Small intestine (tissue), 7 donors: ENCODE results near the gene BNIP3. TPM values are rescaled to one million over a fixed set of nuclear protein-coding genes. Genes with fewer than 3 reads are reported as not detected.

ENCODE experiments used
- DNase-seq, 2 donors: peaks; one replicate each; pipeline versions ENCODE4 v3.0.0 to v3.0.0-alpha.2; 2013
- FAIRE-seq: peaks from 2 replicates; lab custom pipeline; 2012; peaks lifted over from hg19 to GRCh38; lab: Jason Lieb, UNC
- H3K27ac ChIP-seq, 3 donors: one replicate each; pipeline ENCODE4 v1.5.1; 2013; ENCODE audit warnings: low read length in 2 of 3, mild to moderate bottlenecking in 2 of 3, control low read depth in 1 of 3, inconsistent platforms in 1 of 3, low read depth in 1 of 3, moderate library complexity in 1 of 3
- H3K27me3 ChIP-seq, 3 donors: one replicate each; pipeline ENCODE4 v1.6.1; 2013; ENCODE audit warnings: low read length in 3 of 3, inconsistent platforms in 1 of 3; ENCODE audit not compliant: control insufficient read depth in 3 of 3, insufficient read depth in 3 of 3
- H3K36me3 ChIP-seq, 3 donors: one replicate each; pipeline ENCODE4 v1.6.1; 2013; ENCODE audit warnings: low read length in 3 of 3, inconsistent platforms in 1 of 3, low read depth in 1 of 3, mild to moderate bottlenecking in 1 of 3, moderate library complexity in 1 of 3; ENCODE audit not compliant: control insufficient read depth in 3 of 3, insufficient read depth in 2 of 3
- H3K4me1 ChIP-seq, 3 donors: one replicate each; pipeline ENCODE4 v1.6.1; 2013; ENCODE audit warnings: low read length in 2 of 3, inconsistent platforms in 1 of 3, low read depth in 1 of 3, mild to moderate bottlenecking in 1 of 3, moderate library complexity in 1 of 3; ENCODE audit not compliant: control insufficient read depth in 3 of 3, insufficient read depth in 2 of 3
- H3K4me3 ChIP-seq, 3 donors: one replicate each; pipeline ENCODE4 v1.5.1; 2013; ENCODE audit warnings: low read length in 3 of 3, control low read depth in 1 of 3, inconsistent platforms in 1 of 3, low read depth in 1 of 3, mild to moderate bottlenecking in 1 of 3, moderate library complexity in 1 of 3
- H3K9me3 ChIP-seq, 2 donors: one replicate each; pipeline ENCODE4 v1.6.1; 2013; ENCODE audit warnings: low read depth in 1 of 2, low read length in 1 of 2; ENCODE audit not compliant: control insufficient read depth in 2 of 2, insufficient read depth in 1 of 2
- WGBS, 3 donors: extraction: QIAGEN DNeasy Blood & Tissue Kit; methylation state at CpG; one replicate each; pipeline ENCODE4 v1.1.7; 2013; 5-methylcytosine and 5-hydroxymethylcytosine counted together
- polyA plus RNA-seq, 4 donors: library from polyadenylated mRNA; stranded (reverse) in 3 of 4; unstranded in 1 of 4; fragments of 200-250 nt in 3 of 4; fragments of 120-200 nt in 1 of 4; gene quantifications; one replicate each; pipeline versions ENCODE4 v1.2.1 to v1.2.3, GENCODE V29; 2013
- donor health status: healthy with polysubstance abuse.
- donor health status: control.
- donor health status: control.
- donor health status: Bipolar disorder and iron deficiency.
- donor health status: healthy.

BNIP3 gene
- polyA plus RNA-seq, 4 donors: 12.2 to 70.0 (median 17.8) TPM

DNA sequence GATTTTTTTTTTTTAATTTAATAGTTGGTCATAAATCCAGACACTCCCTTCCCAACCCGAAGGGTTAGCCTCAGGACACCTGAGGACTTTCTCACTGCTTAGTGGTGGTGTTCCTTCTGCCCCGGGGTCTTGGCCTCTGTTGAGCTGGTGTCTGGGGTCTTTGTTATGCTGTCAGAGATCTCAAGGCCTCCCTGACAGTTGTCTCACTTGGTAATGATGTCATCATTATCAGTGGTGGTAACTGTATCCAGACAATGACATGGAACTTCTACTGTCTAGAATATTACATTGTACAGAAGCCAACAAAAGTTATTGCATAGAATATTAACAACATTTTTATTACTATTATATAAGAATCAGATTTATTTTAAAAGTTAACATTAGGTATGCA is 48.0 kb downstream of the BNIP3 start:
- H3K27me3 ChIP-seq: no peaks in the 10 kb centered on the region
- DNase-seq: no peak
- H3K9me3 ChIP-seq: no peaks in the 10 kb centered on the region
- peaks cover 0 to 4% (median 0%) of the 10 kb centered on the region in 3 donors for H3K4me1 ChIP-seq
- H3K4me3 ChIP-seq: no peak overlapping the region
- peaks cover 0 to 43% (median 2%) of the 10 kb centered on the region in 3 donors for H3K36me3 ChIP-seq
- FAIRE-seq: no peak
- no peak overlapping the region for H3K27ac ChIP-seq
- 46 to 85% (median 49%) methylated on average over 2 of the region's 2 CpGs for WGBS, 3 donors

DNA sequence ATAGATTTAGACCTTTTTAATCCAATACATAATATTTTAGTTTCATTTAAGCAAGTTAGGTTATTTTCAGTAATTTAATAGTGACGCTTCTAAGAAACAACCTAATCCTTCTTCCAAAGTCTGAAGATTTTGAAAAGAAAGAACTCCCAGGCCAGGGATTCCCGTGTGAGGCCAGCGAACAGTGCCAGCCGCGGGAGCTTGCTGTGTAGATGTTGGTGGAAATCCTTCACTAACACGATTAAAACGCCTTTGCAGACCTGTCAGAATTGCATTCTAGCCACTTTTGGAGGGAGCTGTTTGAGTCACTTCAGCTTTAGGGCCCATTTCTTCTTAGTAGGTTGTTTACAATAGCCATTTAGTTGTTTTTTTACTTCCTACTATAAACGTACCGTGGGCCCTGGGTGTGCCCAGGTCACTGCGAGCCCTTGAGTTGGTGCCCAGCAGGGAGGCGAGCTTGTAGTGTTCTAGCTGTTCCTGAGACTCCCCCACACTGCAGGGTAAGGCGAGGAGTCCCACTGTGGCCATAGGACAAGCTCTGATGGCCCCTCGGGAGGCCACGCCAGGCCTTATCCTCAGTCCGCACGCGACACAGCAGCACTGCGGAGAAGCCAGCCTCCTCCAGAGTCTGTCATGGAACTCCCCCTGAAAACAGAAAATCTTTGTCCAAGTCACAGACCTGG is 48.6 kb downstream of the BNIP3 start:
- FAIRE-seq: no peak
- H3K4me1 ChIP-seq: peaks cover 0 to 7% (median 0%) of the 10 kb centered on the region in 3 donors
- H3K36me3 ChIP-seq: peaks cover 0 to 39% (median 2%) of the 10 kb centered on the region in 3 donors
- H3K27me3 ChIP-seq: no peaks in the 10 kb centered on the region
- no peak overlapping the region for H3K27ac ChIP-seq
- no peaks in the 10 kb centered on the region for H3K9me3 ChIP-seq
- 67 to 85% (median 70%) methylated on average over 18 of the region's 18 CpGs for WGBS, 3 donors
- no peak overlapping the region for H3K4me3 ChIP-seq
- DNase-seq: no peak

DNA sequence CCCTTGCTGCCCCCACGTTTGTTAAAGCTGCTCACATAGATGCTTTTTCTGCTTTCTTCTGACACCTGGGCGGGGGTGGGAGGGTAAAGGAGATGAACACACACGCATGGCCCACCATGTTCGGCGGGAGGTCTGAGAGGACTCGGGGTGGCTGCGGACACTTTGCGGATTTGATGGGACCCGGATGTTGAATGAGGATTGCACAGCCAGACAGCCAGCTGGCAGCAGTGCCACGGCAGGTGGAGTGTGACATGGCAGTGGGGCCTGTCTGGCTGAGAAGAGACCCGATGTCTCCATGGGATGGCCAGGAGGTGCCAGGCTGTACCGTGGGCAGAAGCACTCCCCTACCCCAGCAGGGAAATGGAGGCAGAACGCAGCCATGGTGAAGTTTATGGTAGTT is 49.7 kb downstream of the BNIP3 start:
- WGBS, 3 donors: 90 to 95% (median 91%) methylated on average over 13 of the region's 13 CpGs
- no peaks in the 10 kb centered on the region for H3K9me3 ChIP-seq
- H3K27ac ChIP-seq: no peak overlapping the region
- peaks cover 0 to 34% (median 0%) of the 10 kb centered on the region in 3 donors for H3K36me3 ChIP-seq
- peaks cover 0 to 10% (median 0%) of the 10 kb centered on the region in 3 donors for H3K4me1 ChIP-seq
- FAIRE-seq: no peak
- DNase-seq: no peak
- H3K4me3 ChIP-seq: no peak overlapping the region
- no peaks in the 10 kb centered on the region for H3K27me3 ChIP-seq

DNA sequence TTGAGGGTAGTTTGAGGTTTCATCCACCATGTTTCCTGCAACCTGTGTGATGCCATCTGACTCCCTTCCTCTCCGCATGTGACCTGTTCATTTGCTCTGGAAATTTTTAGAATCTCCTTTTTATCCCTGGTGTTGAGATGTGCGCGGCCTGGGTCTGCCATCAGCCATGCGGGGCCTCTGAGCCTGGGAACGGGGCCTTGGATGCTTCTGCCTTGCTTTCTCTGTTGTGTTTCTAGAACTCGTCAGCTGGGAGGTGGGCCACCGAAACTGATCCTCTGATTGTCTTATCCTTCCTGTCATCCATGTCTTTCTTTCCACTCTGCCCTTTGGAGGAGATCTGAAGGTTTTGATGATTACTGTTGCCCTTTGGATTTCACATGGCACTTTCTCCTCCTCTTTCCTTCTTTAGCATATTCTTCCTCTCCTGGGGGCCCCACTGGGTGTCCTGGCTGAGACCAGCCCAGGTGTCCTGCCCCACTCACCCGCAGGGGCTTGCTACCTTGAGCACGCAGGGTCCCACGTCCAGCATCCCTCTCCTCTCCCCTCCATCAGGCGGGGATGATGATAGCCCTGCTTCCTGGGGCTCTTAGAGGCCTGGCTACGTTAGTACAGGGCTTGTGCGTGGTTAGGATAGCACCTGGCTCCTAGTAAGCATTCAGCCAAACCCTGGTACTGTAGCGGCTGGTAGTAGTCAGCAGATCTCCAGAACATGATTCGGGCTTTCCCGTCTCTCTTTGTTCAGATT is 51.0 kb downstream of the BNIP3 start:
- DNase-seq (no peak), FAIRE-seq (no peak)
- Histone ChIP-seq H3K36me3 (peaks cover 0 to 36% (median 0%) of the 10 kb centered on the region in 3 donors), H3K27ac (no peak overlapping the region), H3K4me3 (no peak overlapping the region), H3K4me1 (peaks cover 0 to 10% (median 0%) of the 10 kb centered on the region in 3 donors), H3K9me3 (peaks cover 0 to 5% of the 10 kb centered on the region in 2 donors), H3K27me3 (no peaks in the 10 kb centered on the region)
- WGBS, 3 donors: 94 to 96% (median 94%) methylated on average over 16 of the region's 16 CpGs

DNA sequence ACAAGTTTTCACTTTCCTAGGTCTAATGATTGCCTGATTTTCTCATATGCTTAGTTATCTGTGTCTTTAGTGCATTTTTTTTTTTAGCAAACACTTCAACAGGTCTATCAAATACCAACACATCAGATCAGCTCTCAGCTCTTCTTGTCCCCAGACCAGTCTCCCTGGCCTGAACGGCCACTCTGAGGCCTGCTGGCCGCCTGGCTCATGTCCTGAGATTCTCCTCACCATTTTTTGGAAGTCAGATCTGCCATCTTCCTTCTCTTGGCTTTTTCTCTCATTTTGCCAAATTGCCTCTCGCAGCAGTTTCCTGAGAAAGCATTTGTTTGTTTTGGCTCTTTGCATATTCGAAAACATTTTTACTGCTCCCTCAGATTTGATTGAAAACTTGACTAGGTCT is 51.6 kb downstream of the BNIP3 start:
- Histone ChIP-seq H3K4me1 (peaks cover 0 to 10% (median 0%) of the 10 kb centered on the region in 3 donors), H3K9me3 (peaks cover 0 to 8% of the 10 kb centered on the region in 2 donors), H3K36me3 (peaks cover 0 to 34% (median 0%) of the 10 kb centered on the region in 3 donors), H3K27me3 (no peaks in the 10 kb centered on the region), H3K4me3 (no peak overlapping the region), H3K27ac (no peak overlapping the region)
- FAIRE-seq: no peak
- DNase-seq: no peak
- 81 to 91% (median 90%) methylated on average over 4 of the region's 4 CpGs for WGBS, 3 donors

DNA sequence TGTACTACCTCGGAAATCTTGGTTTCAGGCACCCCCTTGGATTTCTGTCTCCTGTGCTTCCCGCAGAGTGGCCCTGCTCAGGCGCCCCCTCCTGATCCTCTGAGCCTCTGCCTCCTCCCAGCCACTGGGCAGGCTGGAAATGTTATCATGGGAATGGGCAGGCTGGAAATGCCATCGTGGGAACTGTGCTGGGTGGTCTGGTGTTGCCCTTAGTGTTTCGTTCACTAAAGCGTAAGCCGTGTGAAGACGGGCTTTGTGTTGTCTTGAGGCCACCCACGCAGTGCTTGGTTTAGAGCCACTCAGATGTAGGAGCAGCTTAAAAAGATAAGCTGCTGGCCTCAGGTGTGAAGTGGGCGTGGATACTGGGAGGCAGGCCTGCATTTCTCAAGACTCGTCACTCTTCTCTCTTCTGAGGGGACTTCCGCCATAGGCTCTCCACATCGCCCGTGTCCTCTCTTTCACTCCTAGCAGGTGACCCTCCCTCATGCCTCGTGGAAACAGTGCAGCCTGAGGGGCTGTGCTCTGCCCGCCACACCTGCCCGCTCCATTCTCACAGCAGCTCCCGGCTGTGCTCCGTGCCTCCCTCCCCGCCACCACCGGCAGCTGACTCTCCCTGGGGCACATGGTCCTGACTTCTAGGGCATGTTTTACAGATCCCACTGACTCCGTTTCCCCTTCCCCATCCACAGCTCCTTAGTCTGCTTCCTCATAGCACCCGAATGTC is 52.4 kb downstream of the BNIP3 start:
- peaks cover 0 to 28% (median 0%) of the 10 kb centered on the region in 3 donors for H3K36me3 ChIP-seq
- H3K4me3 ChIP-seq: no peak overlapping the region
- DNase-seq (no peak), FAIRE-seq (no peak)
- peaks cover 0 to 10% (median 0%) of the 10 kb centered on the region in 3 donors for H3K4me1 ChIP-seq
- H3K27me3 ChIP-seq: no peaks in the 10 kb centered on the region
- no peak overlapping the region for H3K27ac ChIP-seq
- H3K9me3 ChIP-seq: peaks cover 0 to 8% of the 10 kb centered on the region in 2 donors
- WGBS, 3 donors: 84 to 88% (median 86%) methylated on average over 21 to 23 of the region's 23 CpGs

DNA sequence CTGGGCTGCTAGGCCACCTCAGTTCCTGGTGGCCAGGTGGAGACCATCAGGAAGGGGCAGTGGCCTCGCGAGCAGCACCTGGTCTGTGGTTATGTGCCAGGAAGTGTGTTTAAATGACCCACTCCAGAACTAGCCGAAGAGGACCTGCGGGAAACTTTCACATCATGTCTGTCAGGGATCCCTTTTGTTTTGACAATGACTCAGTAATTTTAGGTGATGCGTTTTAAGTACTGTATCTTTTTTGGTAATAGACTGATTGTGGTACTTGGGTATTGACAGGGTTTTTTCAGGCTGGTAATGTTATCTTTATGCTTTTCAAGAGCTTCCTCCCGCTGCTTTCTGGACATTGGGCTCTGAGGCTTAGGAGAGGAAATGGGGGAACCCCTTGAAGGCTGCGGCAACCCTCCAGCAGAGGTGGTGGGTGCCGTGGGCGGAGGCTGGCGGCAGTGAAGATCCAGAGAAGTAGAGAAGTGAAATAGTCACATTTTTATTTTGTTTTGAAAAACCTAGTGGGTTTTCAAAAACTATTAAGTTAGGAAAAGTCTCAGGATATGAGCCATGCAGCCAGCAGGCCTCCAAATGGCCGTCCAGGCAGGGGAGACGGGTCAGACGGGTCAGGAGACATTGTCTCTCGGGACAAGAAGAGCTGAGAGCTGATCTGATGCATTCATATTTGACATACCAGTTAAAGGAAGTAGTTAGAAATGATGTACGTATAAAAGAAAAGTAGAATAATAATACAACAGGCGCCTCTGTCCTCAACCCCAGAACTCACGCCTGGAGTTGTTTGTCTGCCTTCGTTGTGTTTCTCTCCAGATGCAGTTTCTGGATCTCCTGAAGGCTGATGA is 53.3 kb downstream of the BNIP3 start:
- no peaks in the 10 kb centered on the region for H3K27me3 ChIP-seq
- H3K27ac ChIP-seq: no peak overlapping the region
- H3K9me3 ChIP-seq: peaks cover 0 to 8% of the 10 kb centered on the region in 2 donors
- peaks cover 0 to 28% (median 0%) of the 10 kb centered on the region in 3 donors for H3K36me3 ChIP-seq
- no peak overlapping the region for H3K4me3 ChIP-seq
- WGBS, 3 donors: 67 to 82% (median 71%) methylated on average over 18 of the region's 18 CpGs
- no peak for DNase-seq
- peaks cover 0 to 10% (median 0%) of the 10 kb centered on the region in 3 donors for H3K4me1 ChIP-seq
- FAIRE-seq: no peak
